HPDE6-E6E7 (cell line): ENCODE data around the gene KCNH6.

Source experiments
- DNase-seq: peaks from one replicate; pipeline ENCODE4 v3.0.0; 2011; ENCODE audit warnings: missing footprints; ENCODE audit errors: extremely low spot score

The KCNH6 gene

GRCh38 chr17:63549946-63550816 is 27.0 kb downstream of the KCNH6 start, which contains the start of gene DCAF7:
Gene DCAF7 (plus strand): TSS chr17:63550477. CDS start chr17:63550678, 201 bp downstream.
- peak; percentile 99 for DNase-seq

DNA sequence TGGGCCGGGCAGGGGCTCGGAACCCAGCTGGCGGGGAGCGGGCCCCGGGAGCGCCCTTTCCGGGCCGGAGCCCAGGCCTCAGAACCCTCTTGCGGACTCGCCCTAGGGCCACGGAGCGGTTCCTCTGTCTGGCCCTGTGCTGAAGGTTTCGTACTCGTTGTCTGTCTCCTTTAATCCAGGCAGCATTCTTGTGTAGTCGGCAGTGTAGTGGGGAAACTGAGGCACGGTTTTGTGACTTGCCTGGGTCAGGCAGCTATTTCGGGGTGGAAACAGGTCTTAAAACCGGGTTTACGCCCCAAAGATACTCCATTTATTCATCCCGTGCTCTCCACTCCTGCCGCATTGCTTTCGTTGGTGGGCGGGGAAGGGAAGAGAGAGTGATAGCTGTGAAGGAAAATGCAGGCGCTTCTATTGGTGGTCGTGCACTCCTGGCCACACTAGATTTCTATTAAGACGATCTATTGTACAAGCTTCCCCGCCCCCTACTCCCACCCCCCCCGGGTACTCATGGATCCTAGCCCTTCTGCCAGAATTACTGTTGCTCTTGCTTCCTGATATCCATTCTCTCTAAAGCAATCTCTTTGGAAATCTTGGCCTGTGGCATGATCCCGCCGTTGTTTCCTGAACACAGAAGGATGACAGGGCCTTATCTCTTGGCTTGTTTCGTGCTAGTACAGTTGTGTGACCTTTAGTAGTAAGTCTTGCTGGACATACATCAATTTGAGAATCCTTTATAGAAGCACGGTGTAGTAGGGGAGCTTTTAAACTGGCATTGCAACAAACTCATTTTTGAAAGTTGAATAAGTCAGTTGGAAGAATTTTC is 27.9 kb downstream of the KCNH6 start:
- DNase-seq = no peak

- no peak for DNase-seq
Observed at GRCh38 chr17:63552211-63552610, 29.1 kb downstream of the KCNH6 start.

GRCh38 chr17:63555500-63556156 is 32.5 kb downstream of the KCNH6 start:
- no peak for DNase-seq

- no peak for DNase-seq
Observed at GRCh38 chr17:63557416-63557815, 34.3 kb downstream of the KCNH6 start.

GRCh38 chr17:63558441-63558840 is 35.3 kb downstream of the KCNH6 start:
- no peak for DNase-seq

- no peak for DNase-seq
Observed at GRCh38 chr17:63561819-63562218, 38.7 kb downstream of the KCNH6 start.

GRCh38 chr17:63563339-63563738 is 40.2 kb downstream of the KCNH6 start:
- no peak for DNase-seq

GRCh38 chr17:63564562-63564961 is 41.4 kb downstream of the KCNH6 start:
- DNase-seq = no peak

- DNase-seq = no peak
Observed at GRCh38 chr17:63567229-63567628, 44.1 kb downstream of the KCNH6 start.

- no peak for DNase-seq
Observed at GRCh38 chr17:63568563-63568962, 45.4 kb downstream of the KCNH6 start.

DNA sequence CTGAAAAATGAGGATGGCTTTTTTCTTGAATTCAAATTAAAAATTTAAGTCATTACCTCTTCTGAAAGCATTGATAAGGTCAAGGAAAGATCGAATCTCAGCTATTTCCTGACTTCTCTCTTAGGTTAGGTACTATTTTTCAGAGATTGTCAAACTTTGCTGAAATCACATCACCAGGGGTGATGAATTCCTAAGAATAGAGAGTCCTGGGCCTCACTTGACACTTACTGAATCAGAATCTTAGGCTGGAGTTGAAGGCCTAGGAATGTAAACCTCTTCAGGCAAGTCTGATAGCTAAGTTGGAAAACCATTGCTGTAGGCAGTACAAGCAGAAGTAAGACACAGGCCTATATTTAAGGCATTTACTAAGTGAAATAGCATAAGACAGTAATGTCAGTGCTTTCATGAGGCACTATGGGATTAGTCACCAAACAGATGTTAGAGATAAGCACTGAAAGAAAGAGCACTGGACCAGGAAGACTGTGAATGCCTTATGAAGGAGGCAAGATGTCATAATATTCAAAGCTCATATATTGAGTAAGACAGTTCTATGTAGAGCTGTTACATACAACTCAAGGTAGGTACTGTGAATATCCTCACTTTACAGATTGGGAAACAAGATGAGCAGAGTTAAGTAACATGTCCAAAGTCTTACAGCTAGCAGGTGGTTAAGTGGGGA is 48.6 kb downstream of the KCNH6 start:
- no peak for DNase-seq

DNA sequence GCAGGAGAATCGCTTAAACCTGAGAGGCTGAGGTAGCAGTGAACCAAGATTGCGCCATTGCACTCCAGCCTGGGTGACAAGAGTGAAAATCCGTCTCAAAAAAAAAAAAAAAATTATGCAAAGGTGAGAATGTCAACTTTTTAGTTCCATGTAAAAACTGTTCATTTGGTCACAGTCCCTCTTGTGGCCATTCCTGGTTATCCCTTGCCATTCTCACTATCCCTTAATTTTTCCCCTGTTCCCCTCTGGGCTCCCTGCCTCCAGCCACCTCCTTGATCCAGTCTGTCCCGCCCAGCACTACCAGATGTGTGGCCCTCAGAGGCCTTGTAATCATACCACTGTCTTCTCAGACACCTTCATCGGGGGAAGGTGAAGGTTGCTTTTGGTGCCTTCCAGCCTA is 50.5 kb downstream of the KCNH6 start:
- no peak for DNase-seq

GRCh38 chr17:63578027-63578768 is 55.0 kb downstream of the KCNH6 start:
- no peak for DNase-seq

- no peak for DNase-seq
Observed at GRCh38 chr17:63578769-63579111, 55.6 kb downstream of the KCNH6 start.

DNA sequence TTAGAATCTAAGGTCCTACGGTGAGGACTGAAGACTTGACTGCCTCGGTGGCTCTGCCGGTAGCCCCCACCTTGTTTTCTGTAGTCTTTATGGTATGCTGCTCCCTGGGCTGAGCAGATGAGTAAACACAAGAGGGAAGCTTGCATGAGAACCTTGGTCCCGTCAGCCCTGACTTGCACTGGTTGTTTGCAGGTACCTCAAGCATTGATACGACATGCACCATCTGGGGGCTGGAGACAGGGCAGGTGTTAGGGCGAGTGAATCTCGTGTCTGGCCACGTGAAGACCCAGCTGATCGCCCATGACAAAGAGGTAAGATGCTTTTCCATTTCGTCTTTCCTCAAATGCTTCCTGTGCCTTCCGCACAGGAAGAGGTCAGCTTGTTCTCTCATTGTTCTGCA is 56.5 kb downstream of the KCNH6 start:
- DNase-seq = no peak

DNA sequence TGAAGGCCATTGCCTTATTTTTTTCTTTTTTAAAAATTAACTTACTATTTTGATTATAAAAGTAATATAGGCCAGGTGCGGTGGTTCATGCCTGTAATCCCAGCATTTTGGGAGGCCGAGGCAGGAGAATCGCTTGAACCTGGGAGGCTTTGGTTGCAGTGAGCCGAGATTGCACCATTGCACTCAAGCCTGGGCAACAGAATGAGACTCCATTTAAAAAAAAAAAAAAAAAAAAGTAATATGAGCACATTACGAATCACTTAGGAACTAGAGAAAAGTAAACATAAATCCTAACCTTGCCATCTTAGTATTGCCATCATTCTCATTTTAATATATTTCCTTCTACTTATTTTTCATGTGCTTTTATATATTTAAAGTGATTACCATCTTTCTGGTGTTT is 64.6 kb downstream of the KCNH6 start:
- no peak for DNase-seq

- DNase-seq = no peak
Observed at GRCh38 chr17:63588797-63589196, 65.6 kb downstream of the KCNH6 start.

DNA sequence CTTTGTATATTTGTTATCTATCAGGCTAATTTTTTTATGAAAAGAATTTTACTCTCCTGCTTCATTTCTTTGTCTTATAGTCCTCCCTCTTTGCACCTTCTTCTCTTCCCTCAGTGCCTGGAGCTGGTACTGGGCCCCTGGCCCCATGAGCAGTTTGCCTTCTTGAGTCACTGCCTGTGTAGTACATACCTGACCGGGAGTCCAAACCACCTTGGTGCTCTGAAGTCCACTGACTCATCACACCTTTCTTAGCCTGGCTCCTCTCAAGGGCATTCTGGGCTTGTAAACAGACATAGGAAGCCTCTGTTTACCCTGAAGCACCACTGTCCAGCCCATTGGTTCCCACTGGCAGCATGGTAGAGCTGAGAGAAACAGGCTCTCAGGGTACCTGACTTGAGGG is 66.5 kb downstream of the KCNH6 start:
- no peak for DNase-seq

- no peak for DNase-seq
Observed at GRCh38 chr17:63592797-63593196, 69.6 kb downstream of the KCNH6 start.

DNA sequence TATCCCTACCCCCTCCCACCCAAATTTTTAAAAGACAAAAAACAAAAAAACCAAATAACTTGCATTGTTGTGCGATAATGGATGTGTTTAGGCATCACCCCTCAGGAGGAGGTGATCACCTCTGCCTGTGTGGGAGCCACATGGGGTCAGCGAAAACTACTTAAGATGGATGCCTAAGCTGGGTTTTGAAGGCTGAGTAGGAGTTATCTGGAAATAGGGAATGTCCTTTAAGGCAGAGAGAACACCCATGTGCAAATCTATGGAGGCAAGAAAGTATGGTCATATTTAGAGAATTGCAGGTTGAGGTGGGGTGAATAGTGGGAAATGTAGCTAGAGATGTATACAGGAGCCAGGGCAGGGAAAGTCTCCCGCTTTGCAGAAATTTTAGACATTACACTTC is 72.0 kb downstream of the KCNH6 start:
- DNase-seq = no peak
